Liver (tissue), 9 donors: ENCODE data around the gene LRP5. TPM values are rescaled to one million over a fixed set of nuclear protein-coding genes. Genes with fewer than 3 reads are reported as not detected.

ENCODE experiments used
- DNase-seq: peaks from one replicate; pipeline ENCODE4 v3.0.0-alpha.2; 2017; ENCODE audit warnings: low spot score
- H3K27ac ChIP-seq, 2 donors: one replicate each; pipeline ENCODE4 v1.7.0; 2013; ENCODE audit warnings: inconsistent platforms in 2 of 2, low read length in 2 of 2, control low read depth in 1 of 2, low read depth in 1 of 2, mild to moderate bottlenecking in 1 of 2
- H3K27me3 ChIP-seq, 4 donors: one replicate each; pipeline versions ENCODE4 v1.6.1 to v1.7.0; 2013; ENCODE audit warnings: low read length in 3 of 4, inconsistent platforms in 1 of 4, mild to moderate bottlenecking in 1 of 4, moderate library complexity in 1 of 4; ENCODE audit not compliant: control insufficient read depth in 4 of 4, insufficient read depth in 4 of 4
- H3K36me3 ChIP-seq, 4 donors: one replicate each; pipeline versions ENCODE4 v1.6.1 to v1.7.0; 2013; ENCODE audit warnings: low read length in 3 of 4, mild to moderate bottlenecking in 3 of 4, low read depth in 1 of 4, moderate library complexity in 1 of 4; ENCODE audit not compliant: control insufficient read depth in 4 of 4, insufficient read depth in 3 of 4
- H3K4me1 ChIP-seq, 4 donors: one replicate each; pipeline versions ENCODE4 v1.6.1 to v1.7.0; 2013; ENCODE audit warnings: low read length in 3 of 4, mild to moderate bottlenecking in 3 of 4, moderate library complexity in 1 of 4; ENCODE audit not compliant: control insufficient read depth in 4 of 4, insufficient read depth in 4 of 4
- H3K4me3 ChIP-seq, 3 donors: one replicate each; pipeline versions ENCODE4 v1.6.1 to v1.7.0; 2013; ENCODE audit warnings: low read length in 3 of 3, control low read depth in 1 of 3, low read depth in 1 of 3, mild to moderate bottlenecking in 1 of 3
- H3K9ac ChIP-seq, 2 donors: one replicate each; pipeline ENCODE4 v1.7.0; 2013; ENCODE audit warnings: low read length in 2 of 2, mild to moderate bottlenecking in 2 of 2, moderate library complexity in 2 of 2, control low read depth in 1 of 2, low read depth in 1 of 2
- H3K9me3 ChIP-seq, 4 donors: one replicate each; pipeline versions ENCODE4 v1.6.1 to v1.7.0; 2013; ENCODE audit warnings: low read length in 3 of 4; ENCODE audit not compliant: control insufficient read depth in 4 of 4
- ATF3 ChIP-seq: IDR thresholded peaks from 2 replicates; pipeline ENCODE4 v1.6.1; 2016; ENCODE audit warnings: antibody characterized with exemption
- EGR1 ChIP-seq, 2 donors: IDR thresholded peaks; 2 replicates each; pipeline ENCODE4 v1.6.1; 2016 to 2018; ENCODE audit warnings: antibody characterized with exemption in 2 of 2, low read depth in 2 of 2
- FOXA1 ChIP-seq: IDR thresholded peaks from 2 replicates; pipeline ENCODE4 v1.6.1; 2016; ENCODE audit warnings: antibody characterized with exemption
- GABPA ChIP-seq, 2 donors: IDR thresholded peaks in 1 of 2; conservative IDR thresholded peaks in 1 of 2; 2 replicates each; pipeline ENCODE4 v1.6.1; 2016; ENCODE audit warnings: antibody characterized with exemption in 2 of 2, mild to moderate bottlenecking in 1 of 2, moderate library complexity in 1 of 2
- JUND ChIP-seq, 2 donors: IDR thresholded peaks; 2 replicates each; pipeline ENCODE4 v1.6.1; 2016; ENCODE audit warnings: antibody characterized with exemption in 2 of 2
- NR2F2 ChIP-seq: IDR thresholded peaks from 2 replicates; pipeline ENCODE4 v1.6.1; 2016; ENCODE audit warnings: antibody characterized with exemption
- RAD21 ChIP-seq, 2 donors: IDR thresholded peaks; 2 replicates each; pipeline ENCODE4 v1.6.1; 2016; ENCODE audit warnings: antibody characterized with exemption in 2 of 2, mild to moderate bottlenecking in 2 of 2
- REST ChIP-seq: IDR thresholded peaks from 2 replicates; pipeline ENCODE4 v1.6.1; 2016; ENCODE audit warnings: antibody characterized with exemption, mild to moderate bottlenecking
- RXRA ChIP-seq, 2 donors: IDR thresholded peaks; 2 replicates each; pipeline ENCODE4 v1.6.1; 2017 to 2018; ENCODE audit warnings: antibody characterized with exemption in 2 of 2, mild to moderate bottlenecking in 1 of 2
- SP1 ChIP-seq: IDR thresholded peaks from 2 replicates; pipeline ENCODE4 v1.6.1; 2018; ENCODE audit warnings: antibody characterized with exemption, mild to moderate bottlenecking
- TAF1 ChIP-seq: conservative IDR thresholded peaks from 2 replicates; pipeline ENCODE4 v1.6.1; 2016; ENCODE audit warnings: antibody characterized with exemption, mild to moderate bottlenecking
- WGBS: extraction: QIAGEN DNeasy Blood & Tissue Kit; methylation state at CpG from one replicate; pipeline ENCODE4 v1.1.7; 2013; 5-methylcytosine and 5-hydroxymethylcytosine counted together
- polyA plus RNA-seq, 2 donors: library from polyadenylated mRNA; stranded (reverse) in 1 of 2; unstranded in 1 of 2; fragments of 200-250 nt in 1 of 2; fragments of >200 nt in 1 of 2; fragmentation: Nextera tagmentation in 1 of 2; extraction: Ambion mirVana in 1 of 2; gene quantifications; one replicate each; pipeline versions ENCODE4 v1.2.1 to v1.2.3, GENCODE V29; 2013 to 2015
- total RNA-seq, 2 donors: library from RNA; depleted of rRNA; stranded (reverse); fragments of >200 nt; gene quantifications; one replicate each; pipeline ENCODE4 v1.2.3, GENCODE V29; 2014
- TF ChIP-seq, protein P1 (sequence below): IDR thresholded peaks from 2 replicates; pipeline ENCODE4 v1.6.1; 2016; ENCODE audit warnings: antibody characterized with exemption
- TF ChIP-seq, protein P2 (sequence below): fragments of 150-350 bp; IDR thresholded peaks from 2 replicates; pipeline ENCODE4 v1.5.1; 2017; ENCODE audit warnings: improper control_type of control experiment, low read depth, low read length; ENCODE audit not compliant: missing input control
- donor health status: healthy.
- donor health status: healthy.
- donor health status: healthy.
- donor health status: healthy.
- donor health status: healthy.

Gene LRP5
- total and polyA plus RNA-seq, 4 donors = 48.9 to 99.3 (median 71.3) TPM

DNA sequence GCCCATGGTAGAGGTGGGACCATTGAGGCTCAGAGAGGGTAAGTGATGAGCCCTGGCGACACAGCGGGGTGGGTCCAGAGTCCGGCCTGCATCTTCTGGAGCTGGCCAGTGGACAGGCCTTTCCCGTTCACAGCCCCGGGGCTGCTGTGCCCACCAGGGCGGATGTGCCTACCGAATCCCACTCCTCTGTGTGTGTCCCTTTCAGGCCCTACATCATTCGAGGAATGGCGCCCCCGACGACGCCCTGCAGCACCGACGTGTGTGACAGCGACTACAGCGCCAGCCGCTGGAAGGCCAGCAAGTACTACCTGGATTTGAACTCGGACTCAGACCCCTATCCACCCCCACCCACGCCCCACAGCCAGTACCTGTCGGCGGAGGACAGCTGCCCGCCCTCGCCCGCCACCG is 136.2 kb downstream of the LRP5 start:
- H3K27me3 ChIP-seq = no peaks in the 10 kb centered on the region
- H3K9ac ChIP-seq = no peak overlapping the region
- H3K4me1 ChIP-seq = no peaks in the 10 kb centered on the region
- WGBS = 94% methylated on average over 25 of the region's 25 CpGs
- H3K27ac ChIP-seq = no peak overlapping the region
- TF ChIP-seq SP1 (no peak), RXRA (IDR thresholded peaks at IDR 0.05) (no peak), RAD21 (IDR thresholded peaks at IDR 0.05) (no peak), FOXA1 (no peak)
- no peak overlapping the region for H3K4me3 ChIP-seq
- peaks cover 6 to 31% (median 11%) of the 10 kb centered on the region in 4 donors for H3K36me3 ChIP-seq
- DNase-seq = no peak
- H3K9me3 ChIP-seq = no peaks in the 10 kb centered on the region

GRCh38 chr11:68449951-68450350 is 137.6 kb downstream of the LRP5 start:
- Histone ChIP-seq H3K4me3 (no peak overlapping the region), H3K36me3 (peaks cover 6 to 29% (median 9%) of the 10 kb centered on the region in 4 donors), H3K9me3 (no peaks in the 10 kb centered on the region), H3K9ac (no peak overlapping the region), H3K27ac (no peak overlapping the region), H3K27me3 (no peaks in the 10 kb centered on the region), H3K4me1 (peaks cover 0 to 2% (median 0%) of the 10 kb centered on the region in 4 donors)
- DNase-seq = no peak
- no peak for TF ChIP-seq NR2F2
- TF ChIP-seq SP1 = no peak
- no peak for TF ChIP-seq REST
- TF ChIP-seq TAF1 = no peak
- no peak for TF ChIP-seq GABPA (IDR thresholded peaks at IDR 0.05 in 1 of 2, conservative IDR thresholded peaks at IDR 0.05 in 1 of 2)
- TF ChIP-seq FOXA1 = no peak
- TF ChIP-seq, protein P1, sequence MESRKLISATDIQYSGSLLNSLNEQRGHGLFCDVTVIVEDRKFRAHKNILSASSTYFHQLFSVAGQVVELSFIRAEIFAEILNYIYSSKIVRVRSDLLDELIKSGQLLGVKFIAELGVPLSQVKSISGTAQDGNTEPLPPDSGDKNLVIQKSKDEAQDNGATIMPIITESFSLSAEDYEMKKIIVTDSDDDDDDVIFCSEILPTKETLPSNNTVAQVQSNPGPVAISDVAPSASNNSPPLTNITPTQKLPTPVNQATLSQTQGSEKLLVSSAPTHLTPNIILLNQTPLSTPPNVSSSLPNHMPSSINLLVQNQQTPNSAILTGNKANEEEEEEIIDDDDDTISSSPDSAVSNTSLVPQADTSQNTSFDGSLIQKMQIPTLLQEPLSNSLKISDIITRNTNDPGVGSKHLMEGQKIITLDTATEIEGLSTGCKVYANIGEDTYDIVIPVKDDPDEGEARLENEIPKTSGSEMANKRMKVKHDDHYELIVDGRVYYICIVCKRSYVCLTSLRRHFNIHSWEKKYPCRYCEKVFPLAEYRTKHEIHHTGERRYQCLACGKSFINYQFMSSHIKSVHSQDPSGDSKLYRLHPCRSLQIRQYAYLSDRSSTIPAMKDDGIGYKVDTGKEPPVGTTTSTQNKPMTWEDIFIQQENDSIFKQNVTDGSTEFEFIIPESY = no peak
- TF ChIP-seq, protein P2, sequence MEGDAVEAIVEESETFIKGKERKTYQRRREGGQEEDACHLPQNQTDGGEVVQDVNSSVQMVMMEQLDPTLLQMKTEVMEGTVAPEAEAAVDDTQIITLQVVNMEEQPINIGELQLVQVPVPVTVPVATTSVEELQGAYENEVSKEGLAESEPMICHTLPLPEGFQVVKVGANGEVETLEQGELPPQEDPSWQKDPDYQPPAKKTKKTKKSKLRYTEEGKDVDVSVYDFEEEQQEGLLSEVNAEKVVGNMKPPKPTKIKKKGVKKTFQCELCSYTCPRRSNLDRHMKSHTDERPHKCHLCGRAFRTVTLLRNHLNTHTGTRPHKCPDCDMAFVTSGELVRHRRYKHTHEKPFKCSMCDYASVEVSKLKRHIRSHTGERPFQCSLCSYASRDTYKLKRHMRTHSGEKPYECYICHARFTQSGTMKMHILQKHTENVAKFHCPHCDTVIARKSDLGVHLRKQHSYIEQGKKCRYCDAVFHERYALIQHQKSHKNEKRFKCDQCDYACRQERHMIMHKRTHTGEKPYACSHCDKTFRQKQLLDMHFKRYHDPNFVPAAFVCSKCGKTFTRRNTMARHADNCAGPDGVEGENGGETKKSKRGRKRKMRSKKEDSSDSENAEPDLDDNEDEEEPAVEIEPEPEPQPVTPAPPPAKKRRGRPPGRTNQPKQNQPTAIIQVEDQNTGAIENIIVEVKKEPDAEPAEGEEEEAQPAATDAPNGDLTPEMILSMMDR = no peak
- TF ChIP-seq JUND (IDR thresholded peaks at IDR 0.05) = no peak
- no peak for TF ChIP-seq EGR1 (IDR thresholded peaks at IDR 0.05; ENCODE audit: low read depth in 2 of 2)
- TF ChIP-seq ATF3 = no peak
- WGBS = 96% methylated on average over 11 of the region's 11 CpGs
